GM21723 (cell line): ENCODE measurements around the gene HSPB7.
"Not testable (repeated sequence)": the region's sequence is repeated elsewhere in the genome, so short reads cannot be mapped to it uniquely, and the experiment has no call there.

Source experiments
- ATAC-seq: cut with Tn5 transposase; IDR thresholded peaks from one replicate; pipeline ENCODE4 v1.9.1; 2021; ENCODE audit warnings: mild to moderate bottlenecking, moderate library complexity; ENCODE audit not compliant: unreplicated experiment

The HSPB7 gene

GRCh38 chr1:16009030-16009460, 8.8 kb downstream of the HSPB7 start:
- ATAC-seq: no peak

GRCh38 chr1:16007671-16008341, 10.0 kb downstream of the HSPB7 start:
- ATAC-seq: no peak

GRCh38 chr1:16006552-16007485, 11.0 kb downstream of the HSPB7 start:
- no peak for ATAC-seq

- no peak for ATAC-seq
These were observed 11.8 kb downstream of the HSPB7 start for GRCh38 chr1:16006010-16006409.

- ATAC-seq: no peak
These were observed 12.2 kb downstream of the HSPB7 start for GRCh38 chr1:16005597-16005996.

- not testable (repeated sequence) for ATAC-seq
These were observed 16.6 kb downstream of the HSPB7 start for GRCh38 chr1:16001274-16001673.

GRCh38 chr1:15998929-15999328, 18.9 kb downstream of the HSPB7 start:
- ATAC-seq: no peak

GRCh38 chr1:15997637-15998280, 20.1 kb downstream of the HSPB7 start:
- ATAC-seq: no peak

GRCh38 chr1:15997076-15997585, 20.7 kb downstream of the HSPB7 start:
- ATAC-seq: no peak

GRCh38 chr1:15994590-15995351, 23.1 kb downstream of the HSPB7 start:
- ATAC-seq: no peak

- ATAC-seq: no peak
These were observed 23.8 kb downstream of the HSPB7 start for GRCh38 chr1:15994081-15994480.

GRCh38 chr1:15993666-15994065, 24.2 kb downstream of the HSPB7 start:
- no peak for ATAC-seq

GRCh38 chr1:15992582-15993500, 25.0 kb downstream of the HSPB7 start:
- no peak for ATAC-seq

- no peak for ATAC-seq
These were observed 25.7 kb downstream of the HSPB7 start for GRCh38 chr1:15992187-15992553.

- no peak for ATAC-seq
These were observed 26.2 kb downstream of the HSPB7 start for GRCh38 chr1:15991427-15992186.

- no peak for ATAC-seq
These were observed 28.1 kb downstream of the HSPB7 start for GRCh38 chr1:15989776-15990175.

GRCh38 chr1:15988856-15989736, 28.7 kb downstream of the HSPB7 start:
- ATAC-seq: no peak
